Testis (tissue), 2 donors: ENCODE data around the gene SPRR1B.

Experiments used
- POLR2A ChIP-seq: fragments of 450-650 bp; IDR thresholded peaks from one replicate; pipeline ENCODE4 v1.6.1; 2017; ENCODE audit warnings: antibody characterized with exemption, mild to moderate bottlenecking, moderate library complexity
- TF ChIP-seq, protein P1 (sequence below), 3 experiments: fragments of 450-650 bp in 2 of 3; fragments of 200-600 bp in 1 of 3; sonication (generic) in 1 of 3; IDR thresholded peaks; one replicate each; pipeline ENCODE4 v1.5.1; 2016 to 2019; ENCODE audit warnings: antibody characterized with exemption in 3 of 3, mild to moderate bottlenecking in 2 of 3, moderate library complexity in 1 of 3

DNA sequence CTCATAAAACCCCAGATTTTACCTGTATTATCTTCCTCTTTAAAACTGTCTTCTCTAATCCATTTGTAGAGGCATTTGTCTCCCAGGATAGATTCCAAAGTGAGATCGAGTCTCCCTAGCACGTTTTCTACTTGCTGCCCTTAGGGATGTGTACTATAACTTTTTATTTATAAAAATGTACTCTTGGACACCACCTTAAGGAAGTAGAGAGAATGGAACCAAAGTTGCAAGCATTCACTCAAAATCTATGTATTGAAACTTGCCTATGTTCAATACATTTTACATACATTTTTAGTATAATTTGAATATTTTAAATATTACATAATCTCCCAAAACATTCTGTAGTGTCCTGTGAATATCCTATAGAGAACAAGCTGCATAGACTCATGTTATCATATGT is 27.2 kb downstream of the SPRR1B start:
- TF ChIP-seq, protein P1, sequence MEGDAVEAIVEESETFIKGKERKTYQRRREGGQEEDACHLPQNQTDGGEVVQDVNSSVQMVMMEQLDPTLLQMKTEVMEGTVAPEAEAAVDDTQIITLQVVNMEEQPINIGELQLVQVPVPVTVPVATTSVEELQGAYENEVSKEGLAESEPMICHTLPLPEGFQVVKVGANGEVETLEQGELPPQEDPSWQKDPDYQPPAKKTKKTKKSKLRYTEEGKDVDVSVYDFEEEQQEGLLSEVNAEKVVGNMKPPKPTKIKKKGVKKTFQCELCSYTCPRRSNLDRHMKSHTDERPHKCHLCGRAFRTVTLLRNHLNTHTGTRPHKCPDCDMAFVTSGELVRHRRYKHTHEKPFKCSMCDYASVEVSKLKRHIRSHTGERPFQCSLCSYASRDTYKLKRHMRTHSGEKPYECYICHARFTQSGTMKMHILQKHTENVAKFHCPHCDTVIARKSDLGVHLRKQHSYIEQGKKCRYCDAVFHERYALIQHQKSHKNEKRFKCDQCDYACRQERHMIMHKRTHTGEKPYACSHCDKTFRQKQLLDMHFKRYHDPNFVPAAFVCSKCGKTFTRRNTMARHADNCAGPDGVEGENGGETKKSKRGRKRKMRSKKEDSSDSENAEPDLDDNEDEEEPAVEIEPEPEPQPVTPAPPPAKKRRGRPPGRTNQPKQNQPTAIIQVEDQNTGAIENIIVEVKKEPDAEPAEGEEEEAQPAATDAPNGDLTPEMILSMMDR (IDR thresholded peaks at IDR 0.05): no peak
- no peak for TF ChIP-seq POLR2A
